HepG2 (cell line): ENCODE measurements around the gene TUBA4B. TPM values are rescaled to one million over a fixed set of nuclear protein-coding genes. Genes with fewer than 3 reads are reported as not detected.
A peak's percentile ranks its signal among the peaks of the same experiment; 100 is the strongest.

Experiments
- BORCS8-MEF2B ChIP-seq: sonication (generic); formaldehyde crosslinking; IDR thresholded peaks from 2 replicates; pipeline ENCODE4 v1.8.0; 2022; ENCODE audit warnings: mild to moderate bottlenecking, missing genetic modification reagents
- CEBPG ChIP-seq: IDR thresholded peaks from 2 replicates; pipeline ENCODE4 v1.6.1; 2016
- DRAP1 ChIP-seq: IDR thresholded peaks from 2 replicates; pipeline ENCODE4 v1.6.1; 2016; ENCODE audit warnings: missing genetic modification reagents, missing compliant biosample characterization
- HBP1 ChIP-seq: IDR thresholded peaks from 2 replicates; pipeline ENCODE4 v1.6.1; 2016; ENCODE audit warnings: low read depth, control low read depth
- HMG20B ChIP-seq: conservative IDR thresholded peaks from 2 replicates; pipeline ENCODE4 v1.6.1; 2016; ENCODE audit warnings: missing genetic modification reagents, missing compliant biosample characterization
- KLF6 ChIP-seq: IDR thresholded peaks from 2 replicates; pipeline ENCODE4 v1.8.0; 2016; ENCODE audit warnings: missing biosample characterization, missing genetic modification reagents
- MXI1 ChIP-seq: IDR thresholded peaks from 3 replicates; pipeline ENCODE4 v1.6.1; 2012; ENCODE audit warnings: low read depth, low read length, inconsistent platforms, borderline replicate concordance
- MYC ChIP-seq: sonication (generic); formaldehyde crosslinking; IDR thresholded peaks from 2 replicates; pipeline ENCODE4 v1.9.0; 2021; ENCODE audit warnings: missing genetic modification reagents, borderline replicate concordance
- MYNN ChIP-seq: sonication (generic); formaldehyde crosslinking; IDR thresholded peaks from 2 replicates; pipeline ENCODE4 v1.4.0; 2020; ENCODE audit warnings: mild to moderate bottlenecking, low read depth, missing genetic modification reagents
- NFE2 ChIP-seq: sonication (generic); formaldehyde crosslinking; IDR thresholded peaks from 2 replicates; pipeline ENCODE4 v1.4.0; 2020; ENCODE audit warnings: missing genetic modification reagents
- NFE2L2 ChIP-seq: fragments of 150-350 bp; IDR thresholded peaks from 2 replicates; pipeline ENCODE4 v1.6.1; 2014; ENCODE audit warnings: low read length
- PCBP1 ChIP-seq: fragments of 200-400 bp; formaldehyde crosslinking; IDR thresholded peaks from 2 replicates; pipeline ENCODE4 v1.6.1; 2017; ENCODE audit warnings: mild to moderate bottlenecking, low read depth, low read length, borderline replicate concordance
- PRPF4 ChIP-seq: fragments of 200-400 bp; formaldehyde crosslinking; IDR thresholded peaks from 2 replicates; pipeline ENCODE4 v1.6.1; 2016; ENCODE audit warnings: low read length, low read depth; ENCODE audit not compliant: poor library complexity, severe bottlenecking
- SPEN ChIP-seq: sonication (generic); formaldehyde crosslinking; IDR thresholded peaks from 2 replicates; pipeline ENCODE4 v1.5.1; 2020; ENCODE audit warnings: low read depth, mild to moderate bottlenecking, missing genetic modification reagents
- SYNCRIP ChIP-seq: fragments of 200-400 bp; formaldehyde crosslinking; IDR thresholded peaks from 2 replicates; pipeline ENCODE4 v1.6.1; 2018; ENCODE audit warnings: mild to moderate bottlenecking, low read depth, low read length; ENCODE audit not compliant: insufficient read depth
- TBX2 ChIP-seq: sonication (generic); formaldehyde crosslinking; IDR thresholded peaks from 2 replicates; pipeline ENCODE4 v1.5.0; 2020; ENCODE audit warnings: missing genetic modification reagents, mild to moderate bottlenecking, borderline replicate concordance
- ZGPAT ChIP-seq: IDR thresholded peaks from 2 replicates; pipeline ENCODE4 v1.6.1; 2016; ENCODE audit warnings: mild to moderate bottlenecking
- ZNF441 ChIP-seq: sonication (generic); formaldehyde crosslinking; IDR thresholded peaks from 2 replicates; pipeline ENCODE4 v1.7.0; 2021; ENCODE audit warnings: missing genetic modification reagents, borderline replicate concordance
- ZNF550 ChIP-seq: sonication (generic); formaldehyde crosslinking; IDR thresholded peaks from 2 replicates; pipeline ENCODE4 v1.4.0; 2020; ENCODE audit warnings: mild to moderate bottlenecking, missing genetic modification reagents, borderline replicate concordance
- ZNF558 ChIP-seq: sonication (generic); formaldehyde crosslinking; IDR thresholded peaks from 2 replicates; pipeline ENCODE4 v1.9.0; 2022; ENCODE audit warnings: mild to moderate bottlenecking, missing genetic modification reagents, borderline replicate concordance
- ZNF781 ChIP-seq: sonication (generic); formaldehyde crosslinking; IDR thresholded peaks from 2 replicates; pipeline ENCODE4 v1.5.1; 2020; ENCODE audit warnings: borderline replicate concordance, mild to moderate bottlenecking, missing genetic modification reagents; ENCODE audit errors: not compliant biosample characterization
- ZUFSP ChIP-seq: sonication (generic); formaldehyde crosslinking; IDR thresholded peaks from 2 replicates; pipeline ENCODE4 v1.9.0; 2021; ENCODE audit warnings: missing genetic modification reagents, mild to moderate bottlenecking, borderline replicate concordance
- polyA plus RNA-seq, 8 experiments: library from polyadenylated mRNA; depleted of rRNA in 3 of 8; stranded (reverse) in 7 of 8; unstranded in 1 of 8; fragments of >200 nt; fragmentation: Illumina TruSeq in 4 of 8; extraction: Trizol in 4 of 8; gene quantifications; 2 replicates each; pipeline versions ENCODE4 v1.2.1 to v1.2.3, GENCODE V29; 2011 to 2016; ENCODE audit warnings: low read depth in 4 of 8, missing spikeins in 1 of 8, mixed read lengths in 1 of 8; ENCODE audit not compliant: insufficient read depth in 1 of 8
- total RNA-seq, 5 experiments: library from RNA; depleted of rRNA; stranded (reverse); fragments of >200 nt; fragmentation: Illumina TruSeq; extraction: Trizol; gene quantifications; 2 replicates each; pipeline ENCODE4 v1.2.3, GENCODE V29; 2016; ENCODE audit warnings: low read depth in 1 of 5
- TF ChIP-seq, protein P1 (sequence below): sonication (generic); formaldehyde crosslinking; IDR thresholded peaks from 2 replicates; pipeline ENCODE4 v1.4.0; 2020; ENCODE audit warnings: missing genetic modification reagents

TUBA4B gene
- total and polyA plus RNA-seq, 2 of the 13 experiments (the other 11 are each of a cell fraction or from before 2014, with no cell fraction given), result 0.18 to 0.22 TPM

- TF ChIP-seq MXI1 (peak; percentile 78; the same call in 1 of the 3 replicates), HMG20B (CRISPR knock-in tag) (no peak), PRPF4 (peak; percentile 81), CEBPG (CRISPR knock-in tag) (no peak), BORCS8-MEF2B (CRISPR knock-in tag) (peak; percentile 81; the same call in 1 of the 2 replicates), MYC (CRISPR knock-in tag) (peak; percentile 65; the same call in 1 of the 2 replicates), SYNCRIP (no peak), PCBP1 (no peak), NFE2L2 (no peak), TBX2 (CRISPR knock-in tag) (peak; percentile 95), MYNN (CRISPR knock-in tag) (0 out of 2 replicates have a peak, but pooled peaks have one; percentile 45), ZNF558 (CRISPR knock-in tag) (no peak), HBP1 (no peak; the same call in 1 of the 2 replicates), ZNF550 (CRISPR knock-in tag) (0 out of 2 replicates have a peak, but pooled peaks have one; percentile 55), ZNF441 (peak; percentile 65; the same call in 1 of the 2 replicates), ZNF781 (no peak), SPEN (CRISPR knock-in tag) (peak; percentile 74), DRAP1 (CRISPR knock-in tag) (peak; percentile 79), ZGPAT (CRISPR knock-in tag) (no peak), KLF6 (no peak; the same call in none of the 2 replicates), NFE2 (CRISPR knock-in tag) (no peak), ZUFSP (CRISPR knock-in tag) (no peak)
- TF ChIP-seq, protein P1, sequence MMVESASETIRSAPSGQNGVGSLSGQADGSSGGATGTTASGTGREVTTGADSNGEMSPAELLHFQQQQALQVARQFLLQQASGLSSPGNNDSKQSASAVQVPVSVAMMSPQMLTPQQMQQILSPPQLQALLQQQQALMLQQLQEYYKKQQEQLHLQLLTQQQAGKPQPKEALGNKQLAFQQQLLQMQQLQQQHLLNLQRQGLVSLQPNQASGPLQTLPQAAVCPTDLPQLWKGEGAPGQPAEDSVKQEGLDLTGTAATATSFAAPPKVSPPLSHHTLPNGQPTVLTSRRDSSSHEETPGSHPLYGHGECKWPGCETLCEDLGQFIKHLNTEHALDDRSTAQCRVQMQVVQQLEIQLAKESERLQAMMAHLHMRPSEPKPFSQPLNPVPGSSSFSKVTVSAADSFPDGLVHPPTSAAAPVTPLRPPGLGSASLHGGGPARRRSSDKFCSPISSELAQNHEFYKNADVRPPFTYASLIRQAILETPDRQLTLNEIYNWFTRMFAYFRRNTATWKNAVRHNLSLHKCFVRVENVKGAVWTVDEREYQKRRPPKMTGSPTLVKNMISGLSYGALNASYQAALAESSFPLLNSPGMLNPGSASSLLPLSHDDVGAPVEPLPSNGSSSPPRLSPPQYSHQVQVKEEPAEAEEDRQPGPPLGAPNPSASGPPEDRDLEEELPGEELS (CRISPR knock-in tag), result peak; percentile 86
Measured at GRCh38 chr2:219249203-219249980, 3.7 kb upstream of the TUBA4B start (continued).
